ENCODE results near the gene MRPL43. TPM values are rescaled to one million over a fixed set of nuclear protein-coding genes. Genes with fewer than 3 reads are reported as not detected.

The MRPL43 gene
- total RNA-seq, 1 donor from 2014 or later, result 84.8 TPM

- intact Hi-C loops (cut with DNase I), result no loop called here
- no peak for DNase-seq (ENCODE audit: low spot score)
These were observed 33.9 kb upstream of the MRPL43 start for GRCh38 chr10:101021239-101021638.

GRCh38 chr10:101020427-101021075 is 33.3 kb upstream of the MRPL43 start:
- intact Hi-C loops (cut with DNase I), result no loop called here
- no peak for DNase-seq (ENCODE audit: low spot score)
- no peak for ATAC-seq

More at GRCh38 chr10:101021239-101021638, 33.9 kb upstream of the MRPL43 start:
- ATAC-seq, result no peak

- ATAC-seq (no peak), DNase-seq (ENCODE audit: low spot score) (no peak)
- intact Hi-C loops (cut with DNase I), result no loop called here
These were observed 32.1 kb upstream of the MRPL43 start for GRCh38 chr10:101019440-101019703.

- peak; percentile 72 for ATAC-seq
- intact Hi-C loops (cut with DNase I), result no loop called here
- DNase-seq (ENCODE audit: low spot score), result peak; percentile 92
These were observed 31.5 kb upstream of the MRPL43 start for GRCh38 chr10:101018600-101019439.

- ATAC-seq, result peak; percentile 31
- intact Hi-C loops (cut with DNase I), result no loop called here
- DNase-seq (ENCODE audit: low spot score), result no peak
These were observed 30.9 kb upstream of the MRPL43 start for GRCh38 chr10:101018118-101018599.

- no peak for ATAC-seq
- DNase-seq (ENCODE audit: low spot score), result no peak
- intact Hi-C loops (cut with DNase I), result no loop called here
These were observed 29.5 kb upstream of the MRPL43 start for GRCh38 chr10:101016814-101017213.

GRCh38 chr10:101015582-101015973 is 28.3 kb upstream of the MRPL43 start:
- ATAC-seq (no peak), DNase-seq (ENCODE audit: low spot score) (no peak)

GRCh38 chr10:101014966-101015581 is 27.8 kb upstream of the MRPL43 start:
- no peak for ATAC-seq

More at GRCh38 chr10:101015582-101015973, 28.3 kb upstream of the MRPL43 start:
- intact Hi-C loops (cut with DNase I), result no loop called here

GRCh38 chr10:101014230-101014884 is 27.1 kb upstream of the MRPL43 start:
- ATAC-seq, result peak; percentile 76
- peak; percentile 92 for DNase-seq (ENCODE audit: low spot score)
- intact Hi-C loops (cut with DNase I), result loop anchor here (1.0 kb wide), 1 partner anchor 49 kb away; no protein-coding TSS in a partner anchor

More at GRCh38 chr10:101014966-101015581, 27.8 kb upstream of the MRPL43 start:
- intact Hi-C loops (cut with DNase I), result loop anchor here (1.0 kb wide), 1 partner anchor 48 kb away; no protein-coding TSS in a partner anchor
- no peak for DNase-seq (ENCODE audit: low spot score)

- DNase-seq (ENCODE audit: low spot score), result no peak
- intact Hi-C loops (cut with DNase I), result no loop called here
- ATAC-seq, result no peak
These were observed 26.1 kb upstream of the MRPL43 start for GRCh38 chr10:101013365-101013825.

GRCh38 chr10:101012525-101013364 is 25.4 kb upstream of the MRPL43 start:
- DNase-seq (ENCODE audit: low spot score) (peak; percentile 96), ATAC-seq (peak; percentile 90)
- intact Hi-C loops (cut with DNase I), result no loop called here

- ATAC-seq (no peak), DNase-seq (ENCODE audit: low spot score) (no peak)
- intact Hi-C loops (cut with DNase I), result no loop called here
These were observed 24.5 kb upstream of the MRPL43 start for GRCh38 chr10:101011517-101012423.

GRCh38 chr10:101010329-101010728 is 23.0 kb upstream of the MRPL43 start:
- intact Hi-C loops (cut with DNase I), result no loop called here
- DNase-seq (ENCODE audit: low spot score) (no peak), ATAC-seq (no peak)

- intact Hi-C loops (cut with DNase I), result no loop called here
- ATAC-seq (no peak), DNase-seq (ENCODE audit: low spot score) (no peak)
These were observed 21.6 kb upstream of the MRPL43 start for GRCh38 chr10:101008823-101009423.

GRCh38 chr10:101007915-101008822 is 20.9 kb upstream of the MRPL43 start:
- ATAC-seq (no peak), DNase-seq (ENCODE audit: low spot score) (no peak)
- intact Hi-C loops (cut with DNase I), result no loop called here

- DNase-seq (ENCODE audit: low spot score), result no peak
- ATAC-seq, result peak; percentile 33
- intact Hi-C loops (cut with DNase I), result no loop called here
These were observed 19.9 kb upstream of the MRPL43 start for GRCh38 chr10:101007099-101007711.

Measured in sciatic nerve (tissue), 2 donors.